RWPE2 (cell line): ENCODE data around the gene LRRC28.

Experiments
- ATAC-seq: fragments of 200-7000 bp; cut with Tn5 transposase; 3 replicates; pipeline ENCODE4 v1.9.1; 2021; ENCODE audit warnings: low read depth
- DNase-seq: peaks from one replicate; pipeline ENCODE4 v3.0.0-alpha.2; 2020; ENCODE audit warnings: low spot score
- H3K27ac ChIP-seq: fragments of 450-650 bp; 2 replicates; pipeline ENCODE4 v1.5.1; 2017; ENCODE audit warnings: mild to moderate bottlenecking; ENCODE audit not compliant: poor library complexity, severe bottlenecking
- H3K27me3 ChIP-seq: fragments of 250-450 bp; sonication (Bioruptor Pico); 2 replicates; pipeline ENCODE4 v1.5.1; 2021; ENCODE audit warnings: mild to moderate bottlenecking, moderate library complexity; ENCODE audit not compliant: insufficient read depth, poor library complexity, severe bottlenecking
- H3K36me3 ChIP-seq: fragments of 250-450 bp; sonication (Bioruptor Pico); 2 replicates; pipeline ENCODE4 v1.5.1; 2020; ENCODE audit warnings: low read depth, mild to moderate bottlenecking, moderate library complexity
- H3K4me1 ChIP-seq: fragments of 250-450 bp; sonication (Bioruptor Pico); 2 replicates; pipeline ENCODE4 v1.5.1; 2021; ENCODE audit warnings: mild to moderate bottlenecking, moderate library complexity; ENCODE audit not compliant: insufficient read depth, poor library complexity, severe bottlenecking
- H3K4me3 ChIP-seq: fragments of 250-450 bp; sonication (Bioruptor Pico); 2 replicates; pipeline ENCODE4 v1.5.1; 2021; ENCODE audit warnings: mild to moderate bottlenecking, moderate library complexity; ENCODE audit not compliant: severe bottlenecking
- H3K9me3 ChIP-seq: fragments of 250-450 bp; sonication (Bioruptor Pico); 2 replicates; pipeline ENCODE4 v1.5.1; 2021; ENCODE audit warnings: mild to moderate bottlenecking, moderate library complexity; ENCODE audit not compliant: severe bottlenecking
- CTCF ChIP-seq: fragments of 450-650 bp; IDR thresholded peaks from one replicate; pipeline ENCODE4 v1.5.1; 2017; ENCODE audit warnings: mild to moderate bottlenecking, moderate library complexity; ENCODE audit not compliant: poor library complexity, severe bottlenecking

The LRRC28 gene

GRCh38 chr15:99211926-99212325 is 39.4 kb upstream of the LRRC28 start:
- Histone ChIP-seq H3K27ac (no peak overlapping the region), H3K4me3 (no peak overlapping the region), H3K36me3 (peaks cover 37% of the 10 kb centered on the region), H3K4me1 (no peaks in the 10 kb centered on the region), H3K27me3 (no peaks in the 10 kb centered on the region), H3K9me3 (no peaks in the 10 kb centered on the region)
- DNase-seq (no peak), ATAC-seq (no peak)
- no peak for TF ChIP-seq CTCF

GRCh38 chr15:99212406-99212805 is 38.9 kb upstream of the LRRC28 start:
- no peak for DNase-seq
- no peak for TF ChIP-seq CTCF
- H3K4me3 ChIP-seq: no peak overlapping the region

GRCh38 chr15:99213187-99213811 is 38.0 kb upstream of the LRRC28 start:
- Histone ChIP-seq H3K9me3 (no peaks in the 10 kb centered on the region), H3K4me1 (no peaks in the 10 kb centered on the region), H3K4me3 (no peak overlapping the region), H3K27me3 (no peaks in the 10 kb centered on the region), H3K27ac (no peak overlapping the region), H3K36me3 (peaks cover 38% of the 10 kb centered on the region)
- peak; percentile 100 for TF ChIP-seq CTCF
- ATAC-seq (peak; percentile 91), DNase-seq (no peak)

More at GRCh38 chr15:99212406-99212805, 38.9 kb upstream of the LRRC28 start:
- Histone ChIP-seq H3K9me3 (no peaks in the 10 kb centered on the region), H3K27ac (no peak overlapping the region), H3K36me3 (peaks cover 35% of the 10 kb centered on the region), H3K27me3 (no peaks in the 10 kb centered on the region), H3K4me1 (no peaks in the 10 kb centered on the region)
- no peak for ATAC-seq

GRCh38 chr15:99224372-99225214 is 26.7 kb upstream of the LRRC28 start:
- TF ChIP-seq CTCF: no peak
- H3K9me3 ChIP-seq: no peaks in the 10 kb centered on the region
- peaks cover 8% of the 10 kb centered on the region for H3K4me1 ChIP-seq
- DNase-seq (no peak), ATAC-seq (peak; percentile 84)
- peaks cover 46% of the 10 kb centered on the region for H3K36me3 ChIP-seq
- H3K27me3 ChIP-seq: no peaks in the 10 kb centered on the region
- no peak overlapping the region for H3K4me3 ChIP-seq
- peak overlapping the region; percentile 54 for H3K27ac ChIP-seq
